Brain microvascular endothelial cell (primary cell): ENCODE measurements around the gene SCN2A.
"Not testable (repeated sequence)": the region's sequence is repeated elsewhere in the genome, so short reads cannot be mapped to it uniquely, and the experiment has no call there.

ENCODE experiments used
- DNase-seq: peaks from one replicate; pipeline ENCODE4 v3.0.0-alpha.2; 2020
- H3K27ac ChIP-seq: fragments of 250-450 bp; sonication (Bioruptor Pico); 2 replicates; pipeline ENCODE4 v1.5.1; 2020; ENCODE audit warnings: mild to moderate bottlenecking, moderate library complexity
- H3K27me3 ChIP-seq: fragments of 250-450 bp; sonication (Bioruptor Pico); replicated peaks from 2 replicates; pipeline ENCODE4 v1.5.1; 2020; ENCODE audit warnings: mild to moderate bottlenecking
- H3K36me3 ChIP-seq: fragments of 250-450 bp; sonication (Bioruptor Pico); replicated peaks from 2 replicates; pipeline ENCODE4 v1.5.1; 2020; ENCODE audit warnings: mild to moderate bottlenecking
- H3K4me3 ChIP-seq: 2 replicates; pipeline ENCODE4 v1.5.1; 2011; ENCODE audit warnings: low read depth, mild to moderate bottlenecking, control low read depth, low read length, moderate library complexity
- CTCF ChIP-seq: IDR thresholded peaks from 2 replicates; pipeline ENCODE4 v1.5.1; 2011; ENCODE audit warnings: low read depth, mild to moderate bottlenecking, moderate library complexity, low read length, control low read depth, inconsistent platforms; ENCODE audit errors: missing control alignments
- in situ Hi-C: cut with HindIII; loops from 2 replicates; pipeline ENCODE4 v1.10.0; 2017; ENCODE audit warnings: low sequenced_read_pairs, low pct_ligation_motif_present

The SCN2A gene

GRCh38 chr2:165382362-165382761 lies 143.1 kb downstream of the SCN2A start:
- in situ Hi-C loops = no loop called here
- Histone ChIP-seq H3K36me3 (no peaks in the 10 kb centered on the region), H3K27me3 (no peaks in the 10 kb centered on the region), H3K4me3 (no peak overlapping the region), H3K27ac (no peak overlapping the region)
- DNase-seq = no peak
- no peak for TF ChIP-seq CTCF

DNA sequence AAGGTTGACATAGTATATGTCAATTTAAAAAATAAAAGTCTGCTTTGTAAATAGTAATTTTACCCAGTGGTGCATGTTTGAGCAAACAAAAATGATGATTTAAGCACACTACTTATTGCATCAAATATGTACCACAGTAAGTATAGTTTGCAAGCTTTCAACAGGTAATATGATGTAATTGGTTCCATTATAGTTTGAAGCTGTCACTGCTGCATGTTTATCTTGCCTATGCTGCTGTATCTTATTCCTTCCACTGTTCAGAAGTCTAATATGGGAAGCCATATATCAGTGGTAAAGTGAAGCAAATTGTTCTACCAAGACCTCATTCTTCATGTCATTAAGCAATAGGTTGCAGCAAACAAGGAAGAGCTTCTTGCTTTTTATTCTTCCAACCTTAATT lies 151.7 kb downstream of the SCN2A start:
- no peak for TF ChIP-seq CTCF
- no peaks in the 10 kb centered on the region for H3K27me3 ChIP-seq
- no peak overlapping the region for H3K27ac ChIP-seq
- H3K4me3 ChIP-seq = no peak overlapping the region
- in situ Hi-C loops = no loop called here
- H3K36me3 ChIP-seq = no peaks in the 10 kb centered on the region
- no peak for DNase-seq

DNA sequence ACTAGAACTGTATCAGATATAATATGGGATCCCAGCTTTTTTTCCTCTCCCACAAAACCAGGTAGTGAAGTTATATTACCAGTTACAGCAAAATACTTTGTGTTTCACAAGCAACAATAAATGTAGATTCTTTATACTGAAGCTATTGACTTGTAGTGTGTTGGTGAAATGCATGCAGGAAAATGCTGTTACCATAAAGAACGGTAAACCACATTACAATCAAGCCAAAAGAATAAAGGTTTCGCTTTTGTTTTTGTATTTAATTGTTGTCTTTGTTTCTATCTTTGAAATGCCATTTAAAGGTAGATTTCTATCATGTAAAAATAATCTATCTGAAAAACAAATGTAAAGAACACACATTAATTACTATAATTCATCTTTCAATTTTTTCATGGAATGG lies 152.6 kb downstream of the SCN2A start:
- Histone ChIP-seq H3K36me3 (no peaks in the 10 kb centered on the region), H3K27ac (no peak overlapping the region), H3K27me3 (no peaks in the 10 kb centered on the region), H3K4me3 (no peak overlapping the region)
- no peak for DNase-seq
- in situ Hi-C loops = no loop called here
- no peak for TF ChIP-seq CTCF

- DNase-seq, in situ Hi-C loops, H3K36me3 ChIP-seq, H3K27ac ChIP-seq, H3K27me3 ChIP-seq, H3K4me3 ChIP-seq: not testable (repeated sequence)
Observed at GRCh38 chr2:165398603-165399002, 159.4 kb downstream of the SCN2A start.

- peak; percentile 55 for DNase-seq
- no peak overlapping the region for H3K4me3 ChIP-seq
Observed at GRCh38 chr2:165401285-165401852, 162.2 kb downstream of the SCN2A start.

GRCh38 chr2:165402162-165402561 lies 162.9 kb downstream of the SCN2A start:
- H3K27ac ChIP-seq = no peak overlapping the region
- in situ Hi-C loops = no loop called here
- no peak for TF ChIP-seq CTCF
- DNase-seq = no peak
- H3K27me3 ChIP-seq = no peaks in the 10 kb centered on the region
- H3K36me3 ChIP-seq = no peaks in the 10 kb centered on the region
- H3K4me3 ChIP-seq = no peak overlapping the region

More at GRCh38 chr2:165401285-165401852, 162.2 kb downstream of the SCN2A start:
- in situ Hi-C loops = no loop called here
- no peak overlapping the region for H3K27ac ChIP-seq
- TF ChIP-seq CTCF = peak; percentile 65
- H3K36me3 ChIP-seq = no peaks in the 10 kb centered on the region
- no peaks in the 10 kb centered on the region for H3K27me3 ChIP-seq
